HG02763 (cell line): Measurements from ENCODE around the gene SDK1.
"Not testable (repeated sequence)": the region's sequence is repeated elsewhere in the genome, so short reads cannot be mapped to it uniquely, and the experiment has no call there.

Experiments used
- ATAC-seq: cut with Tn5 transposase; IDR thresholded peaks from one replicate; pipeline ENCODE4 v1.9.1; 2021; ENCODE audit warnings: mild to moderate bottlenecking, moderate library complexity; ENCODE audit not compliant: unreplicated experiment

Gene SDK1

GRCh38 chr7:4205828-4206227, 904.8 kb downstream of the SDK1 start:
- ATAC-seq = no peak

GRCh38 chr7:4207011-4207410, 906.0 kb downstream of the SDK1 start:
- ATAC-seq = no peak

- no peak for ATAC-seq
Measured at GRCh38 chr7:4208086-4208485, 907.0 kb downstream of the SDK1 start.

GRCh38 chr7:4208586-4208985, 907.5 kb downstream of the SDK1 start:
- ATAC-seq = no peak

GRCh38 chr7:4209126-4209525, 908.1 kb downstream of the SDK1 start:
- ATAC-seq = no peak

DNA sequence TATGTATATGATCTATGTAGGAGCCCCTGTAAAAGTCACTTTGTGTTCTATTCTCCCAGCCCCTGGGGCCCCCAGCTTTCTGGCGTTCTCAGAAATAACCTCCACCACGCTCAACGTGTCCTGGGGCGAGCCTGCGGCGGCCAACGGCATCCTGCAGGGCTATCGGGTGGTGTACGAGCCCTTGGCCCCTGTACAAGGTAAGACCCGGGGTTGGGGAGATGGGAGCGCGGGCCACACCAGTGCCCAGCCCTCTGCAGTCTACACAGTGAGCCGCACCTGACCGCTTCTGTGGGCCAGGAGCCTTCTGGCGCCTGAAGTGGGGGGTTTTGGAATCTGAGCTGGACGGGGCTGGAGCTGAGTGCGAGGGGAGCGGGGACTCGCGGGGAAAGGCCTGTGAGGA, 908.9 kb downstream of the SDK1 start:
- ATAC-seq = no peak

- no peak for ATAC-seq
Measured at GRCh38 chr7:4210821-4211220, 909.8 kb downstream of the SDK1 start.

- ATAC-seq = no peak
Measured at GRCh38 chr7:4211261-4211660, 910.2 kb downstream of the SDK1 start.

DNA sequence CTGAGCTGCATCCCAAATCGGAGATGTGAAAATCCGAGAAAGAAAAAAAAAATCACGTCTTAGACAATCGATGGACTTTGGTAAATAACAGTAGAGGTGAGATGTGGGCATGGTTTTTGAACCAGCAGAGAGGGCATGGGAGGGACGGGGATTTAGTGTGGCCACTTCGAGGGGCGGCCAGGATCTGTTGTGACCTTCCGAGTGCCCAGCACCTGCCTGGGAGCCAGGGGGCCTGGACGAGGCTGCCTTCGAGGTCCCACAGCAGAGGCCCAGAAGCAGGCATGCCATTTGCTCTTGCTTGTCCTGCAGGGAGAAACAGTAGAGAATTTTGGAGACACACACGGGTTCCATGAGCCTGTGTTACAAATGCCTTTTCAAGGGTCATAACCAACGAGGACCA, 911.3 kb downstream of the SDK1 start:
- no peak for ATAC-seq

DNA sequence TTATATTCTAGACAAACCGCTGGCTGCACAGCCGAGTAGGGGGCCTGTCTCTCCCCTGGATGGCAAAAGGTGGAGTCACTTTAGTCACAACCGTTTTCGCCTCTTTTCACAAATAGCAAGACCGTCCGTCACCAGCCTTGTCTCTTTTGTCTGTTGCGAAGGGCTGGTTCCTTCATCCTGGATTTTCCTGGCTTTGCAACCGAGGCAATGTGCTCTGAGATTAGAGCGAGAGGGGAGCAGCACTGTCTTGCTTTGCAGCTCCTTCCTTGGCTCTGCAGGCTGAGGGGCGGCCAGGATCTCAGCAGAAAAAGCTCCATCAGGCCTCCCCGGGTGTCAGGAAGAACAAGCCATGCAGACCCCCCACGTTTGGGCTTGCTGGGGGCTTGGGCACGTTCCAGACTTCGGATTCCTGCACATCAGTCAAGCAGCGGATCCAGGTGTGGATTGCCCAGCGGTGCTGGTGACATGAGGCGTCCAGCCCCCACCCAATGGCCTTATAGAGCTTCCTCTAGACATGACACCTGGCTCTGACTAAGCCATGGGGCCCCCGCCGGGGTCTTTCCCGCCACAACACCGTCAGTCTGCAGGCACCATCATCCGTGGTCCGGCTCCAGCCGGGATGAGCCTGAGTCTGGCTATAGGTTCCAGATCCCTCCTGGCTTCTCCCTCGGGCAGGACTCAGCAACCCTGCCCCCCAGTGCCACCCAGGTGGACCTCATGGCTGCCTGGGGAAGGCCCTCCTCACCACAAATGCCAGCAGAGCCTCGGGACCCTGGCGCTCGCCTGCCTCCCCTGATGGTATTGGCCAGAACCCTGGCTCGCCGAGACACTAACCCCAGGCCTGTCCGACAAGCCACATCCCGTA, 913.5 kb downstream of the SDK1 start:
- no peak for ATAC-seq

DNA sequence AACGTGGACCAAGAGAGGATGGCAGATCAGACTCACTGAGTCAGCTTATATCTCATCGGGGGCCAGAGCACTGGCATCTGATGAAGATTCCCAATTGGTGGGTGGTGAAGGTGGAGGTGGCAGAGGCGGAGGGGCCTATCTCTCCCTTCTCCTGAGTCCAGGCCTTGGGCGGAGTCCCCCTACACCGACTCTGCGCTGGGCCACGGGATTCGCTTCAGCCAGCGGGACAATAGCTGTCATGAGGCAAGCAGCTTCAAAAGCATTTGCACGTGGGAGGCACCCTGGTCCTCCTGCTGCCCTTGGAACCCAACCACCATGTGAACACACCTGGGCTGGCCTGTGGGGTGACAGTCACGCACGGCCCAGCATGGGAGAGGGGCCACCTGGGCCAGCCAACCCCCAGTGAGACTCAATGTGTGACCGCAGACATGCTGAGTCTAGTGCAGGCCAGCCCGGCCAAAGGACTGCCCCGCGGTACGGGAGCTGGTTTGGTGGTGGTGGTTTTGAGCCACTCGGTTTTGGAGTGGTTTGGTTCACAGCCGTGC, 914.2 kb downstream of the SDK1 start:
- ATAC-seq = no peak

- ATAC-seq = no peak
Measured at GRCh38 chr7:4216016-4216415, 915.0 kb downstream of the SDK1 start.

DNA sequence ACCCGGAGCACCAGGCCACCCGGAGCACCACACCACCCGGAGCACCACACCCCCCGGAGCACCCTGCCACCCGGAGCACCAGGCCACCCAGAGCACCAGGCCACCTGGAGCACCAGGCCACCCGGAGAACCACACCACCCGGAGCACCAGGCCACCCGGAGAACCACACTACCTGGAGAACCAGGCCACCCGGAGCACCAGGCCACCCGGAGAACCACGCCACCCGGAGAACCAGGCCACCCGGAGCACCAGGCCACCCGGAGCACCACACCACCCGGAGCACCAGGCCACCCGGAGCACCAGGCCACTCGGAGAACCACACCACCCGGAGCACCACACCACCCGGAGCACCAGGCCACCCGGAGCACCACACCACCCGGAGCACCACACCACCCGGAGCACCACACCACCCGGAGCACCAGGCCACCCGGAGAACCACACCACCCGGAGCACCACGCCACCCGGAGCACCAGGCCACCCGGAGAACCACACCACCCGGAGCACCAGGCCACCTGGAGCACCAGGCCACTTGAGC, 916.1 kb downstream of the SDK1 start:
- ATAC-seq = not testable (repeated sequence)

- no peak for ATAC-seq
Measured at GRCh38 chr7:4218481-4218880, 917.4 kb downstream of the SDK1 start.

- no peak for ATAC-seq
Measured at GRCh38 chr7:4220011-4220410, 919.0 kb downstream of the SDK1 start.

DNA sequence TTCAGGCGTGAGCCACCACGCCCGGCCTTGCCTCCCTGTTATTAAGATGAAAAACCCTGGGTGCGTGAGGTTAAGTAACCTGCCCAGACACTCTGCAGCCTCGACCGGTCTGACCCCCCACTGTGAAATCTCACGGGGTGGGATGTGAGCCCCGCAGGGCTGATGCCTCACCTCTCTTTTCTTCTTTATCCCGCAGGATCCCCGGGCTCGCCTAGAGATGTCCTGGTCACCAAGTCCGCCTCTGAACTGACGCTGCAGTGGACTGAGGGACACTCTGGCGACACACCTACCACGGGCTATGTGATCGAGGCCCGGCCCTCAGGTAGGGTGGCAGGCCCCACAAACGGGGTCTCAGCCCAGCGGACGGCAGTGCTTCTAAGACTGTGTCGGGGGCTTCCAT, 920.0 kb downstream of the SDK1 start:
- no peak for ATAC-seq

- ATAC-seq = no peak
Measured at GRCh38 chr7:4222676-4223075, 921.6 kb downstream of the SDK1 start.

DNA sequence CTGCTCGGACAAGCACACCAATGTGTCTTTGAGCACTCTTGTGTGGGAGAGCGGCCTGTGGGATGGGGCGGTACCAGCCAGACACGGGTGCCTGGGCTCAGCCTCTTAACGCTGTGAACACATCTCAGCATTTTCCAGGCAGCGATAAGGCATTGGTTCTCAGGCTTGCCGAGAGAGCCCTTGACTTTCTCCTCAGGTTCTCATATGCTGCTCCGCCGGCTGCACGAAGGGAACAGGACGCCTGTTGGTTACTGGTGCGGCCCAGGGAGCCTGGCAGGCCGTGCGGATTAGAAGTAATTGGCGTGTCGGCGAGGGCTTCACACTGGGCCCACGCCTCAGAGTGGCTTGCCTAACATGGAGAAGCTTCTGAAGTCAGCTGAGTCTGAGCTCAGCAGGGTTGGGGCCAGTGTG, 924.3 kb downstream of the SDK1 start:
- no peak for ATAC-seq

DNA sequence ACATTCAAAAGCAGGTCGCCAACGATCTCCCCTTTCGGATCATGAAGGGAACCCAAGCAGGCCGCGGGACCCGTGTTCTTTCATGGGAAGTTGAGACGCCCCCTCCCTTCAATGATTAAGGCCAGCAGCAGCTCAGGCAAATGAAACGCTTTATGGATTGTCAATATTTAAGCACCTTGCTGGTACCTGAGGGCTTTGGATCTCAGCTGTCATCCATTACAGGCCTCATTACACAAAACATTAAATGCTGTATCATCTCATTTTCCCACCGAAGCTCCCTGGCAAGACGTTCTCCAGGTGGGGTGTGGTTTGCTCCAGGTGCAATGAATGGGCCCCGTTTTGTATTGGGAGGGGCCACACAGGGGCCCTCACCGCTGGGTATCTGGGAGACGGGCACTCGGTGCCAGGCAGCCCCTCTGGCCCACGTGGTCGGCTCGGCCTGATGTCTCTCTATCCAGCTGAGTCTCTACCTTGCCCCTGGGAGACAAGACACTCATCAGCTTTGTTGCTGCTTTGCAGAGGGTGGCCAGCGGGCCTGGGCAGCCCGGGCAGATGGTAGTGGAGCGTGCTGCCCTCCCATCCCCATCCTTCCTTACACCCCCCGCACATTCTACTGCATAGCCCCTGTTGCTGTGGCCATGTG, 925.0 kb downstream of the SDK1 start:
- no peak for ATAC-seq

DNA sequence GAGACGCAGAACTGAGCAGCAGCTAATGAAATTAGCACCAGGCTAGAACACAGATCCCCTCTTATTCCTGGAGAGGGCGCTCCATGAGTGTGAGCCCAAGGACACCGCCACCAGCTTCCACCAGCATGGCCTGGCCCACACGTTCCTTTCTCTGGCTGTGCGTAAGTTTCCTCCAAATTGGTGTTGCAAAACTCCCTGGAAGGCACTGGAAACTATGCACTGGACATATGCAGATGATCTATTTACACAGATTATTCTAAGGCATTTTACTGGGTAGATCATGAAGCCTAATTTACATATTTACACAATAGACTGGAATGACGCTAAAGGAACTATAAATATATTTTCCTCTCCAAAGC, 925.5 kb downstream of the SDK1 start:
- ATAC-seq = no peak

DNA sequence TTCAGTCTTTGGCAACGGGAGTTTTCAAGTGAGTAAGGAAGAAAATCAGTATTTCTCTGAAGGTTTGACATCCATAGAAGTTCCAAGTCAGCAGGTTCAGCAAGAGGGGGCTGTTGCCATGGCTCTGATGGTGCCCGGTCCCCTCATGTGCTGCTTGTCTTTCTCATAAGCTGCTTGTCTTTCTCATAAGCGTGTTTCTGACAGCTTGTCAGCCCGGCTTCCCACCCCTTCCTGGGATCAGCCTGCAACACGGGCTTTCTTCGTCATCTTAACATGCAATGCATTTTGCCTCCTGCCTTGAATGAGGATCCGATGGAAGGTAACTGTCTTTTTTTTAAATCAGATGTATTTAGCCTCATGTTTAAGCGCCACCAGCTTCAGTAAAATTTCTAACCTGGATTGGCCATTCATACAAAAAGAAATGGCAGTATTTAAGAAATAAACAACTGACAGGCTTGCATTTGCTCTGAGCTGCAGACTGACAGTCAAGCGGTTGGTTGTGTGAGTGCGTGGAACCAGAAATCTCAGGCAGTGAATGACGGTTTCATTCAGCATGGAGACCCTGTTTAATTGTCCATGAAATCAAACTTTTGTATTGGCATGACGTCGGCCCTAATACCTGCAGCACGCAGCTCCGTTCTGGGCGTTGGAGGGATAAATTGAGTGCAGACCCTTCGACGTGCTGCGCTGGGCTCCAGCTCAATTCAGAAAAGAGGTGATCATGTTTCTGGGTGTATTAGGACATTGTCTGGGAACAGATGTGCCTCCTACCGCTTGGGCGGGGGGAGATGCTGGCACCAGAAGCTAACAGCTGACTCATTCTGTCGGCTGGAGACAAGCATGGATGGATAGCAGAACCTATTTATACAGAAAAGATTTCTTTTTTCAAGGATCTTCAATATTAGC, 926.3 kb downstream of the SDK1 start:
- ATAC-seq = no peak
